Pulmonary artery endothelial cell (primary cell): ENCODE data around the gene WFDC1. TPM values are rescaled to one million over a fixed set of nuclear protein-coding genes. Genes with fewer than 3 reads are reported as not detected.
"Not testable (repeated sequence)": the region's sequence is repeated elsewhere in the genome, so short reads cannot be mapped to it uniquely, and the experiment has no call there.

ENCODE experiments used
- DNase-seq: peaks from one replicate; pipeline ENCODE4 v3.0.0-alpha.2; 2011; ENCODE audit warnings: low read depth, low spot score
- total RNA-seq: library from RNA; depleted of rRNA; stranded (reverse); fragments of >200 nt; gene quantifications from 2 replicates; pipeline ENCODE4 v1.2.3, GENCODE V29; 2014

WFDC1 gene
- total RNA-seq, 1 donor from 2014 or later: not detected

- DNase-seq: no peak
Observed at GRCh38 chr16:84327926-84328505, 33.3 kb downstream of the WFDC1 start.

GRCh38 chr16:84329016-84329415 lies 34.3 kb downstream of the WFDC1 start:
- DNase-seq: no peak

- DNase-seq: no peak
Observed at GRCh38 chr16:84329843-84330684, 35.4 kb downstream of the WFDC1 start.

- DNase-seq: no peak
Observed at GRCh38 chr16:84330685-84331050, 36.0 kb downstream of the WFDC1 start.

DNA sequence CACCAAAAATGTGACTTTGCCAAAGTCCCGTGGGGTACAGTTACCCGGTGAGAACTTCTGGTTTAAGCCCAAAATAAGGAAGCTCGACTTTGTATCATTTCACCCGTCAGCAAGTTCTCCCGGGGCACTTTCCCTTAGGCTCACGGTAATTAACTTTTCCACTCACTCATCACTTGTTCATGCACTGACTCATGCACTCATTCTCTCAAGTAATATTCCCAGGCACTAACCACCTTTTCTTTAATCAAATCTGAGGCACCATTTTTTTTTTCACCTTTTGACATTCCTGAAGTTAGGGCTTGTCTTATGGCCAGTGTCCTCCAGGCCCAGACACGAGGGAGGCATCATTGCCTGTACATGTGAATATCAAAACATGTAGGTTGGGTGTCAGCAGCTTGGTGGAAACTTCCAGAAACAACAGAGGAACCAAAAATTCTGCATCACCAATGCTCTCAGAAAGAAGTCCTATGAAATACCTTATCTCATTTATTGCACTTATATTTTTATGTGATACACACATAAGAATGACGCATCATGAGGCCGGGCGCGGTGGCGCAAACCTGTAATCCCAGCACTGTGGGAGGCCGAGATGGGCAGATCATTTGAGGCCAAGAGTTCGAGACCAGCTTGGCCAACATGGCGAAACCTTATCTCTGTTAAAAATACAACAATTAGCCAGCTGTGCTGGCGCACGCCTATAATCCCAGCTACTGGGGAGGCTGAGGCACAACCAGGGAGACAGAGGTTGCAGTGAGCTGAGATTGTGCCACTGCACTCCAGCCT lies 37.5 kb downstream of the WFDC1 start:
- DNase-seq: no peak

DNA sequence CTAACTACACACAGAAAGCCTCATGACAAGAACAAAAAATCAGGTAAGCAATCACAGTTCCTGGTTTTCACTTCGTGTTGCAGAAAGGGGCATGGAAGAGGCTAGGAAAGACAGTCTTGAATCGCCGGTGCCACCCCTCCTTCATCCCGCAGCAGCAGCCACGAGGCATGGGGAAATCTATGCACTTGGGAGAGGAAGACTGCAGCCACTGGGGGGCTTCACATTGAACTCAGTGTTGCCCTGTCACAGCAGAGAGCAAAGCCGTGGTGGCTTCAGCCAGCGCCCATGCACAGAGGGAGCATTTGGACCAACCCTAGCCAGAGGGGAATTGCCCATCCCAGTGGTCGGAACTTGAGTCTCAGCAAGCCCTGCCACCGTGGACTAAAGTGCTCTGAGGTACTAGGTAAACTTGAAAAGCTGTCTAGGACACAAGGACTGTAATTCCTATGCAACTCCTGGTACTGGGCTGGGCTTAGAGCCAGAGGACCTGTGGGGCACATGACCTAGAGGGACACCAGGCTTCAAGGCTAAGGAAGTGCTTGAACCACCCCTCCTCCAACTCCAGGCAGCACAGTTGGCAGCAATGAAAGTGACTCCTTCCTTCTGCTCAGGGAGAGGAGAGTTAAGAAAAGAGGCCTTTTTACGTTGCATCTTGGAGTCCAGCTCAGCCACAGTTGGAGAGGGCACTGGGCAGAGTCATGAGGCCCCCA lies 38.5 kb downstream of the WFDC1 start:
- no peak for DNase-seq

DNA sequence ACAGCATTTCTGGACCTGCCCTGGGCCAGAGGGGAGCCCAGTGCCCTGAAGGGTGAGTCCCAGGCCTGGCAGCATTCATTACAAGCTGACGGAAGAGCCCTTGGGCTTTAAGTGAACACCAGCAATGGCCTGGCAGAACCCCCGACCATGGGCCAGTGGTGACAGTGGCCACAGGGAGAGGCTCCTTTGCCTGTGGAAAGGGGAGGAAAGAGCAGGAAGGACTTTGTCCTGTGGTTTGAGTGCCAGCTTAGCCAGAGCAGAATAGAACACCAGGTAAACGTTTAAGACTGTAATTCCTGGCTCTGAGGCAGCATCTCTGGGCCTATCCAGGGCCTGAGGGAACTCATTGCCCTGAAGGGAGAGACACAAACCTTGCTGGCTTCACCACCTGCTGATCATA lies 39.4 kb downstream of the WFDC1 start:
- no peak for DNase-seq

- no peak for DNase-seq
Observed at GRCh38 chr16:84334482-84334881, 39.8 kb downstream of the WFDC1 start.

DNA sequence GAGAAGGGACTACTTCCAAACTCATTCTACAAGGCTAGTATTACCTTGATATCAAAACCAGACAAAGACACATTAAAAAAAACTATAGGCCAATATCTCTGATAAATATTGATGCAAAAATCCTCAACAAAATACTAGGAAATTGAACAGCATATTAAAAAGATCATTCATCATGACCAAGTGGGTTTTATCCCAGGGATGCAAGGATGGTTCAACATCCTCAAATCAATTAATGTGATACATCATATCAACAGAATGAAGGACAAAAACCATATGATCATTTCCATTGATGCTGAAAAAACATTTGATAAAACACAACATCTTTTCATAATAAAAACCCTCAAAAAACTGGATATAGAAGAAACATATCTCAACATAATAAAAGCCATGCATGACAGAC lies 42.6 kb downstream of the WFDC1 start:
- not testable (repeated sequence) for DNase-seq

- DNase-seq: no peak
Observed at GRCh38 chr16:84339311-84339710, 44.6 kb downstream of the WFDC1 start.

DNA sequence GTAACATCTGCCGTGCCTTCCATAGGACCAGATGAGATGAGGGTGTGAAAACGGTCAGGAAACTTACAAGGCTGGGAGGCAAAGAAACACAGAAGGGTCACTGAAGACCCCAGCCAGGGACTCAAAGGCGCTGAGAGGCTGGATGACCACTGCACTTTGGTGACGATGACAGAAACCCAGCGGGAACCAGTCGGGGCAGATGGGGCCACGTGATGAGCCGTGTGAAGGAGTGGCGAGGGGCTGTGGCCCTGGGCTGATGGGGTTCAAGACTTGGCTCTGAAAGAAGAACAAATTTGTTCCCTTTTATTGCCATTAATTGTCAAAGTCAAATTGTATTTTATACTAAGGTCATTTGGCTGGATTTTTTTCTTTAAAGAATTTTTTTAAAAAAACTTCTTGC lies 45.1 kb downstream of the WFDC1 start:
- DNase-seq: no peak

DNA sequence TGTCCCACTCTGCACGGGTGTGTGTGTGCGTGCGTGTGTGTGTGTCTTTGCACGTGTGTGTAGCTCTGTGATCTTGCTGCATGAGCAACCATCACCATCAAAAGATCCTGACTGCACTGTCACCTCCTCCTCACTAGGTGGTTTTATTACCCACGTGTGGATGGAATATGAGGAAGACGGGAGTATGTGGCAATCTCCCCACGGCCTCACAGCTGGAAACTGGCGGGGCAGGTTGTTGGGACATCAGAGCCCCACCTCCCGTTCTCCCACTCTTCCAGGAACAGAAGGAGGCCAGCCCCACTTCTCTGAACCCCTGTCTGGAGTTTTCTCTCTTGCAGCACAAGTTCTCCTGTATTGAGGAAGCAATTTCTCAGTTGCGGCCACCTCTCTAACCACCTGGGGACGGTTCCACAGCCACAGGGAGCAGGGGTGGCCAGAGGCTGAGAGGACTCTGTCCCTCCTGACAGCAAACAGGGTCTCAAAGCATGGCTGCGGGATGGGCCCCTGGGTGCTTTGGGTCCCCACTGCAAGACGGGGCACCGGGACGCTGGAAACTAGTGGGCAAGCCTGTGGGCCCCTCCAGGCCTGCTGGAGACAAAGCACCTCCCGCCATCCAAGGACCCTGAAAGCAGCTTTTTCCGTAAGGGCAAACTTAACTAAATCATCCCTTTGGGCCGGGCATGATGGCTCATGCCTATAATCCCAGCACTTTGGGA lies 45.8 kb downstream of the WFDC1 start:
- no peak for DNase-seq

DNA sequence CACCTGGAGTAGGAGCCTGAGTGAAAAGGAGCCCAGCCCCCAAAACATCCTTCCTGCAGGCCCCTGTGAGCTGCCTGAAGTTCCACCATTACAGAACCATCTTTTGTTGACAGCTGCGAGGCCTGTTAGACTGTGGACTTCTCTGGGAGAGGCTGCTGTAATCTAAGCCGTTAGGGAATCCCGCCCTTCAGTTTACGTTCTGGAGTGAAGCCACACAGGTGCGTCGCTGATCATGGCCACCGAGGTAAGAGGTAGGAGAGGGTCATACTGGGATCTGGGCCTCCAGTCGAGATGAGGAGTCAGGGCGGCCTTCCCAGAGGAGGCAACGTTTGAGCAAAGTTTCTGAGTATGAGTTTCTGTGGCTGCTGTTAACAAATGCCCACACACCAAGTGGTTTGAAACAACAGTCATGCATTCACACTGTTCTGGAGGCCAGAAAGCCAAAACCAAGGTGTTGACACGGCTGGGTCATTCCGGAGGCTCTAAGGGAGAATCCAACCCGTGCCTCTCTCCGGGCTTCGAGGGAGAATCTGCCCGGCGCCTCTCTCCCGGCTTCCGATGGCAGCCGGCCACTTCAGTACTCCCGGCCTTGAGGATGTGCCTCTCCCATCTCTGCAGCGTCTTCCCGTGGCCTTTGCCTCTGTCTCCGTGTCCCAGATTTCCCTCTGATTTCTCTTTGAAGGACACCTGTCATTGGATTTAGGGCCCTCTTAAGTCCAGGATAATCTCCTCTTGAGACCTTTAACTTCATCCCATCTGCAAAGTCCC lies 47.0 kb downstream of the WFDC1 start:
- DNase-seq: no peak

DNA sequence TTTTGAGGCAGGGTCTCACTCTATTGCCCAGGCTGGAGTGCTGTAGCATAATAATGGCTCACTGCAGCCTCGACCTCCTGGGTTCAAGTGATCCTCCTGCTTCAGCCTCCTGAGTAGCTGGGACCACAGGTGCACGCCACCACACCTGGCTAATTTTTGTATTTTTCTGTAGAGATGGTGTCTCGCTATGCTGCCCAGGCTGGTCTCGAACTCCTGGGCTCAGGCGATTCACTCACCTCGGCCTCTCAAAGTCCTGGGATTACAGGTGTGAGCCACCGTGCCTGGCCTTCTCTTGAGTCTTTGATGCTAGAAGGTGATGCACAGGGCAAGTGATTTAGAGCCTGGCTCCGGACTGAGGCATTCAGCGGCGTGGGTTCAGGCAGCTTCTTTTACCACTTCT lies 49.1 kb downstream of the WFDC1 start:
- DNase-seq: not testable (repeated sequence)

DNA sequence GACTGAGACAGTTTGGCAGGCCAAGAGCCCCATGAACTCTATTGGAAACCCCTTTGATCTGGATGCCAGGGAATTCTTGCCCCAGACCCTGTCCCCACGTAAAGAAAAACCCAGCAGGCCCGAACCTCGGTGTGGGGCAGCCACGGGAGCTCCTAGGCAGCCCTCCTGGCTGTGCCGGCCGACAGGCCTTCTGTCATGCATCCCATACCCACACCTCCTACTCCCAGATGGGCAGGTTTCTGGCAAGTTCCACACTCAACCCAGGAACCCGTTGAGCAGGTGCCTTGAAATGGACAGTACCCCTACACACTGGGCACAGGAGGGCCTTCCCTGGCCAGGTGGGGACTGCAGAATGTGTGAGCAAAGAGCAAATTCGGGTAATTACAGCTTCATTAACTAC lies 50.1 kb downstream of the WFDC1 start:
- DNase-seq: no peak

DNA sequence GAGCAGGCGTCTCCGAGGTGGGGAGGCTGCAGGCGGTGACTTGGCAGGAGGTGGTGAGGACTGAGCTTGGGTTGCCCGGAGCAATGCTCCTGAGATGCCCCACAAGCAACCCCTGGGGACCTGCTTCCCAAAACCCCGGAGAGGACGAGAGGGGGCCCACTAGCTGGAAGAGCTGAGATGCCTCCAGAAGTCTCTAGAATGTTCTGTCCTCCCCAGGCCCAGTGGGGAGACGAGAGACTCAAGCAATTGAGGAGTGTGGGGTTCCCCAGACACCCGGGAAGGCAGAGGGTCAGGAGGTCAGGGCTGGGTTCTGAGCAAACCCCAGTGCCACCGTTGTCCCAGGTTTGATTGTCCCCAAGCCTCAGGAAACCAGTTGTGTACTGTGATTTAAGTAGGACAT lies 52.5 kb downstream of the WFDC1 start:
- no peak for DNase-seq

- DNase-seq: no peak
Observed at GRCh38 chr16:84348386-84348888, 53.8 kb downstream of the WFDC1 start.

DNA sequence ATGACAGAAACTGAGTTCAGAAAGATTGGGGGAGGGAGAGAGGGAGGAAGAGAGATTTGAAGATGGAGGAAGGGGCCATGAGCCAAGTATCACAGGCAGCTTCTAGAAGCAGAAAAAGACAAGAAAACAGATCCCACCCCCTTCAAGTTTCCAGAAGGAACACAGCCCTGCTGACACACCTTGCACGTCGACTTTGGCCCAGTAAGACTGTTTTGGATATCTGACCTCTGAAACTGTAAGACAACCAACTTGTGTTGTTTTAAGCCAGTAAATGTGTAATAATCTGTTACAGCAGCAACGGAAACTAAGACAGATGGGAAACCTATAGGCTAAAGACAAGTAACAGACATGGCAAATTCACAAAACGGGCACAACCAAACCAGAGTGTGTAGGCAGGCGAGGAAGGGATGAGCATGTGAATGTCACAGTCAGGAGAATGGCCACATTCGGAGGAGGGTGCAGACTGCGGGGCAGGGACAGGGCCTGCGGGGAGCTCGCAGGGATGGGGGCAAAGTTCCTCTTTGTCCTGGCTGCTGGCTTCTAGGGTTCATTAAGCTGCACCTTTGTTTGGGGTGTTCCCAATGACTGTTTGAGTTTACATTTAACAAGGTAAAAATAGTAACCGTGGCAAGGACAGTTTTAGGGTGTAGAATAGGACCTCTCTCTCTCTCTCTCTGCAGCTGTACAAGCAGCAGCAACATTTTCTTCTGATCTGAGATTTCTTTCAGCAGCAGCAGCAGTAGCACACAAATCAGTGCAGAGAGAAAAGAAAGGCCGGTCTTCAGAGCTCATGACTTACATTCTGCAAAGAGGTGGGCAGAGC lies 55.4 kb downstream of the WFDC1 start:
- no peak for DNase-seq

DNA sequence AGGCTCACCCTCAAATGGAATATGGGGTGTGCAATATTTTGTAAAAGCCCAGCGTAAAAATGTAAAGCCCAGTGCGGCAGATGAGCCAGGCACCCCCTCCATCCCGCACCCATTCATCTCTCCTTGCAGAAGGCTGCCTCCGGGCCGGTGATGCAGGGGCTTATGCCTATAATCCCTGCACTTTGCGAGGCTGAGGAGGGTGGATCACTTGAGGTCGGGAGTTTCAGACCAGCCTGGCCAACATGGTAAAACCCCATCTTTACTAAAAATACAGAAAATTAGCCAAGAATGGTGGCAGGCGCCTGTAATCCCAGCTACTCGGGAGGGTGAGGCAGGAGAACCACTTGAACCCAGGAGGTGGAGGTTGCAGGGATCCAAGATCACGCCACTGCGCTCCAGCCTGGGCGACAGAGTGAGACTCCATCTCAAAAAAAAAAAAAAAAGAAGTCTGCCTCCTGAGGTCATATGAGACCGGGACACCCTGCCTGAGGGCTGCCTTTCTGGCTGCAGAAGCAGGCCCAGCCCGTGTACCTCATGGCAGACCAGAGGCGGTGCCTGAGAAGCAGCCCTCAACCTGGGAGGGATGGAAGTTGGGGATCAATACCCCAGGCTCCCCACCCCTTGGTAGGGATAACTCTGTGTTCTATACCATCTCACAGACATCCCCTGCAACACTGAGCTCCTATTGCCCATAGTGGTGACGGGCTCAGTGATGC lies 56.2 kb downstream of the WFDC1 start:
- no peak for DNase-seq
